CD4-positive, alpha-beta T cell treated with Interleukin-1 beta for 1 hour (primary cell): Measurements from ENCODE around the gene NEFH.
"Not testable (repeated sequence)": the region's sequence is repeated elsewhere in the genome, so short reads cannot be mapped to it uniquely, and the experiment has no call there.

Experiments used
- DNase-seq, 2 donors: peaks; one replicate each; pipeline ENCODE4 v3.0.0-alpha.2; 2020 to 2022

NEFH gene, protein sequence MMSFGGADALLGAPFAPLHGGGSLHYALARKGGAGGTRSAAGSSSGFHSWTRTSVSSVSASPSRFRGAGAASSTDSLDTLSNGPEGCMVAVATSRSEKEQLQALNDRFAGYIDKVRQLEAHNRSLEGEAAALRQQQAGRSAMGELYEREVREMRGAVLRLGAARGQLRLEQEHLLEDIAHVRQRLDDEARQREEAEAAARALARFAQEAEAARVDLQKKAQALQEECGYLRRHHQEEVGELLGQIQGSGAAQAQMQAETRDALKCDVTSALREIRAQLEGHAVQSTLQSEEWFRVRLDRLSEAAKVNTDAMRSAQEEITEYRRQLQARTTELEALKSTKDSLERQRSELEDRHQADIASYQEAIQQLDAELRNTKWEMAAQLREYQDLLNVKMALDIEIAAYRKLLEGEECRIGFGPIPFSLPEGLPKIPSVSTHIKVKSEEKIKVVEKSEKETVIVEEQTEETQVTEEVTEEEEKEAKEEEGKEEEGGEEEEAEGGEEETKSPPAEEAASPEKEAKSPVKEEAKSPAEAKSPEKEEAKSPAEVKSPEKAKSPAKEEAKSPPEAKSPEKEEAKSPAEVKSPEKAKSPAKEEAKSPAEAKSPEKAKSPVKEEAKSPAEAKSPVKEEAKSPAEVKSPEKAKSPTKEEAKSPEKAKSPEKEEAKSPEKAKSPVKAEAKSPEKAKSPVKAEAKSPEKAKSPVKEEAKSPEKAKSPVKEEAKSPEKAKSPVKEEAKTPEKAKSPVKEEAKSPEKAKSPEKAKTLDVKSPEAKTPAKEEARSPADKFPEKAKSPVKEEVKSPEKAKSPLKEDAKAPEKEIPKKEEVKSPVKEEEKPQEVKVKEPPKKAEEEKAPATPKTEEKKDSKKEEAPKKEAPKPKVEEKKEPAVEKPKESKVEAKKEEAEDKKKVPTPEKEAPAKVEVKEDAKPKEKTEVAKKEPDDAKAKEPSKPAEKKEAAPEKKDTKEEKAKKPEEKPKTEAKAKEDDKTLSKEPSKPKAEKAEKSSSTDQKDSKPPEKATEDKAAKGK

DNA sequence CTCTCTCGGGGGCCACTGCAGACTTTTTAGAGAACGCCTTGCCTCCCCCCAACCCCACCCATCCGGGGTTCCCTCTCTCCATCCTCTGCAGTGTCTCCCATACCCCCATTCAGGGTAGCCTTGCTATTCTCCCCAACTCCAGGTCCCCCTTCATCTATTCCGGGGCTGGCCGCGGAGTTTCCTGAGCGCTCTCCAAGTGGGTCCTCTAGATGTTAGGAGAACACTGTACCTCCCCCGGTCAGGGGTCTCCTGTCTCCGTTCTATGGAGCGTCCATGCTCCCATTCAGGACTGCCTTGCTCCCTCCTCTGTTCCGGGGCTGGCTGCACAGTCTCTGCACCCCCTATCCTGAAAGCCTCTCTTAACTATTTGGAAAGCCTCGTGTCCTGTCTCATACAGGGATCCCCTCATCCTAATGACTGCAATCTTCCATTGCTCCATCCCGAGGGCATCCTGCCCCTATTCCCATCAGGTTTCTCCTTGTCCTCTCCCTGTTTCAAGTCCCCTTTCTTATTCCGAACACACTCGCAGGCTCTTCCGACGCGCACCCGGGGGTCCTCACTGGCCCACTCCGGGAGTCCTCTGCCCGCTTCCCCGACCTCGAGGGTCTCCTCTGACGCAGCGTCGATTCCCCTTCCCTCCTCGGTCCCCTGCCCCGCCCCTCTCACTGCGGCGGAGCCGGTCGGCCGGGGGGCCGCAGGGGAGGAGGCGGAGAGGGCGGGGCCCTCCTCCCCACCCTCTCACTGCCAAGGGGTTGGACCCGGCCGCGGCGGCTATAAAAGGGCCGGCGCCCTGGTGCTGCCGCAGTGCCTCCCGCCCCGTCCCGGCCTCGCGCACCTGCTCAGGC, at the start of gene NEFH:
NEFH (plus strand) TSS at position 802 of the 845 bp plus-strand sequence. CDS start 45 bp downstream, outside the sequence.
- DNase-seq, result no peak

DNA sequence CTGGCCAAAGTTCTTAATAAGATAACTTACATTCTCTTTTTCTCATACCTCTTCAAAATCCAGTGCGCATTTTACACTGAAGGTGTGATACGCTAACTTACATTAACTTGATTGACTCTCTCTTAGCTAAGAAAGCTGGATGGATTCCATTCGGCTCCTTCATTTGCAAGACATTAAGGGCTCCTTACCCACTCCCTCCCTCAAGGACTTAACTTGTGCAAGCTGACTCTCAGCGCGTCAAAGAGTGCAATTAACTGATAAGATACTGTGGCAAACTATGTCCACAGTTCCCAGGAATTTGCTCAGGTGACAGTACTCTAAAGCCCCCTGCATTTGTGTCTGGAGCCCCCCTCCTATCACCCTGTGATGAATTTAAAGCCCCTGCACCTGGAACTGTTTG, 48.0 kb upstream of the NEFH start:
- no peak for DNase-seq

DNA sequence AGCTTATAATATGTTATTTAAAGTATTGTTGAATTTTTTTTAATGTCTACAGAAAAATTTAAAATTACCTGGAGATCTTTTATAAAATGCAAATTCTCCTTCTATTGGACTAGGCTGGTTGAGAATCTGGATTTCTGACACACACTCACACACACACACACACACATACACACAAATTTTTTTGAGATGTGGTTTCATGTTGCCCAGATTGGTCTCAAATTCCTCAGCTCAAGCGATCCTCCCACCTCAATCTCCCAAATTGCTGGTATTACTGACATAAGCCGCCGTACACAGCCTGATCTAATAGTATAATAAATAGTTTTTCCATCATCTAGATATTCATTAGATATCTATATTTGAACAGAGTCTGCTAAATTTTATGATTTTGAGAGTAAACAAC, 46.2 kb upstream of the NEFH start:
- DNase-seq, result no peak

DNA sequence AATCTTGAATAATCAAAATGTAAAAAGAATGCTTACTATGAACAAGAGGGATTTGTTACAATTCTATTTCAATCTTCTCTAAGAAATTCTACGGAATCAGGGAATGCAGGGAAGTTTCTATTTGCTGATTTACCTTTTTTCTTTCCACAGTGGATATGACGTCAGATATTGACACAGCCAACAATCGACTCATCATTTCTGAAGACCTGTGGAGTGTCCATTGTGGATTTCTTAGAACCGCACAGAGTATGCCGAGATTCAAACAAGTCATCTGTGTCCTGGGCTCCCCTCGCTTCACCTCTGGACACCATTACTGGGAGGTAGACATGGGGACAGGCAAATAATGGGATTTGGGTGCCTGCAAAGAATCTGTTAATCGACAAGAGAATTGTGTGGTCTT, 45.7 kb upstream of the NEFH start:
- DNase-seq, result no peak

DNA sequence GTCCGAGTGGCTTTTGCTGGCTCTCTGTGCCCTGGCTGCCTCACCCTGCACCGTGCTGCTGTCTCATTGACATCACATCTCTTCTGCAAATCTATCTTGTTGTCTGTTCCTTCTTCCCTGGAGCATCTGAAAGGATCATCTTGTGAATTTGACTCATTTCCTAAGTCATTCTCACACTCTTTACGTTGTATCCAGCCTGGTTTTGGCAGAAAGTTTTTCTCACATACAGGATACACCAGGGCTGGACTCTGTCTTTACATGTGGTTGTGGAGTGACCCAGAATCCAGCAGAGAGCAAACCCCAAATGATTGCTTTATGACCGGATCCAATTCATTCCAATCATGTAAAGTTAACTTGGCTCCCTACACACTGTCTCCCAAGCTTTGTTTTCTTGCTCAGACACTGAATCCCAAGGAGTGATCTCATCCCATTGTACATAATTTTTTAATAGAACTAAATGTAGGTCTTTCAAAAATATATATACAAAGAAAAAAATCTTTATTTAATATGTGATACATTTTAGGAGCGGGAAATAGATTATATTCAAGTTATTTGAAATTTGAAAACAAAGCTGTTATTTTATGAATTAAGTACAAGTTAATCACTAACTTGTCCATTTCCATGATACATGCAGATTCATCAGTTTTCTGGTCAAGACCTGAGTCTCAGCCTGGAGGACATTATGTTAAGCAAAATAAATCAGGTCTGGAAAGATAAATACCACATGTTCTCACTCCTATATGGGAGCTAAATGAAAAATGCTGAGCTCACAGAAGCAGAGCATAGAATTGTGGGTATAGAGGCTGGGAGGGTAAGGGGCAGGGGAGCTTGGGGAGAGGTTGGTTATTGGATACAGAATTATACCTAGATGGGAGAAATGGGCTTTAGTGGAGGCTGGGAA, 44.5 kb upstream of the NEFH start:
- no peak for DNase-seq

DNA sequence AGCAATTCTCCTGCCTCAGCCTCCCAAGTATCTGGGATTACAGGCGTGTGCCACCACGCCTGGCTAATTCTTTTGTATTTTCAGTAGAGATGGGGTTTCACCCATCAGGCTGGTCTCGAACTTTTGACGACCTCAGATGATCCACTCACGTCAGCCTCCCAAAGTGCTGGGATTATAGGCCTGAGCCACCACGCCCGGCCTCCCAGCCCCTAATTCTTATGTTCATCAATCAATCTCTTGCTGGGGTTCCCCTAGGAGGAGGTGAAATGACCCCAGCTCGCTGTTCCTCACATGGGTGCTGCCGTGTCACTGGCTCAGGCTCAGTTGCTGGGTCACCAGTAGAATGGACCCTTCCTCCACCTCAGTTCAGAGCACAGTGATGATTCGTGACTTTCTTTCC, 41.7 kb upstream of the NEFH start, which contains the start of gene RFPL1:
RFPL1 (plus strand) TSS at position 301 of the 400 bp plus-strand sequence.
- not testable (repeated sequence) for DNase-seq

DNA sequence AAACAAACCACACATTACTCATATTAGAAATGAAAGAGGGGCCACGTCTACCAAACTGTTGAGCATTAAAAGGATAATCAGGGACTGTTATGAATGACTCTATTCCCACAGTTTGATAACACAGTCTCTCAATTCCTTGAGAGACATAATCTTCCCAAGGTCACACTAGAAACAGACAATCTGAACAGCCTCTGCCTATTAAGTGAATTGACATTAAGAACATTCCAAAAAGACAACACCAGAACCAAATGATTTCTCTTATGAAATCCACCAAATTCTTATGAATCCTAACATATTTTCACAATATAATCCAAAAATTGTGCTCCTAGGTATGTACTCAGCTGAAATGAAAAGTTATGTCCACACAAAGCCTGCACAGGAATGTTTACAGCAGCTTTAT, 37.0 kb upstream of the NEFH start:
- DNase-seq, result no peak

DNA sequence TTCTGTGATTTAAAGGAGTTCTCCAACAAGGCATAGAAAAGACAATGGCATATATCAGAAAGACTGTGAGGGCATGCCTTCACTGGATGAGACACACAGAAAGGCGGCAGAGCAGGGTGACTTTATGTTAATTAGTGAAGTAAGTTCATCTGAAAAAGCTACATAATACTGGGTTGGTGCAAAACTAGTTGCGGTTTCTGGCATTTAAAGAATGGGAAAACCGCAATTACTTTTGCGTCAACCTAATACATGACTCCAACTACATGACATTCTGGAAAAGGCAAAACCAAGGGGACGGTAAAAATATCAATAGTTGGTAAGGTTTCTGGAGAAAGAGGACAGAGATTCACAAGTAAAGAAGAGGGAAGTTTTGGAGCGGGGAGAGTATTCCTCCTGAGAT, 36.6 kb upstream of the NEFH start:
- no peak for DNase-seq

DNA sequence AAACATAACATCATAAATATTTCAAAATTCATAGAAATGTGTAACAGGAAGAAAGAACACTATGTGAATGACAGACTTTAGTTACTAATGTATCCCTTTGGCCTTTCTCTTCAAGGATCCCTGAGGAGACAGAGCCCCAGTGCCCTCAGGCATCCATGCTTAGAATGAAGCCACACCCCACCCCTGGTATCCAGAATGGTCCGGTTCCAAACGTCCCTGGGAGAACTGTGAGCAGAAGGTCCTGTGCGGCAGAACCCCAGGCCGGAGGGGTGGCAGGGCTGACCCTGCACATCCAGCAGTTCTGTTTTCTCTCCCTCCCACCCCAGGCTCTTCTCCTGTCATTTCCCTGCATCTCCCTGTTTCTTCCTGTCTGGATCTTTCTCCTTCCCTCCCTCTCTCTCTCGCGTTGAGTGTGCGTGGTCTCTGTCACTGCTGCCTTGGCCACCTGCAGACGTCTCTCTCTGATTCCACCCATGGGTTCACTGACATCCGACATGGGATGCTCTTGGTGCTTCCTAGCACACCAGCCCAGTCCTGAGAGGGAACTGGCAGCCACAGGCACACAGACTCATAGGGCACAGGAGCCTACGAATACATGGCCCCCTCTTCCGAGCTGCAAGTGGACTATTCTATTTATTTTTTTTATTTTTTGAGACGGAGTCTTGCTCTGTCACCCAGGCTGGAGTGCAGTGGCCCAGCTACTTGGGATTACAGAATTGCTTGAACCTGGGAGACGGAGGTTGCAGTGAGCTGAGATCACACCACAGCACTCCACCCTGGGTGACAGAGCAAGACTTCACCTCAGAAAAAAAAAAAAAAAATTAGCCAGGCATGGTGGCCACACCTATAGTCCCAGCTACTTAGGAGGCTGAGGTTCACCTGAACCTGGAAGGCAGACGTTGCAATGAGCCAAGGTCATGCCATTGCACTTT, 35.9 kb upstream of the NEFH start:
- no peak for DNase-seq

DNA sequence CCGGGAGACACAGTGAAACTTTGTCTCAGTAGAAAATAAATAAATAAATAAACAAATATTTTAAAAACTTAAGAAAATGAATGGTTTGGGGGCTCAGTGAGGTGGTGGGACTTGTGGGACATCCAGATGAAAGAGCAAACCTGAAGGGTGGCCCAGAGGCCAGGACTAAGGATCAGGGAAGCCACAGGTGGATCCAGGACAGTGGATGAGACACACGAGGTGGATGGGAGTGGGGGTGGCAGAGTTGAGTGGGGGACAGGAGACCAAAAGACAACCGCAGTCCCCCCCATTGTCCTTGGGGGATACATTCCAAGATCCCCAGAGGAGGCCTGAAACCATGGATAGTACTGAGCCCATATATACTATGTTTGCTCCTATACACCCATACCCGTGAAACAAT, 34.5 kb upstream of the NEFH start:
- DNase-seq, result no peak

DNA sequence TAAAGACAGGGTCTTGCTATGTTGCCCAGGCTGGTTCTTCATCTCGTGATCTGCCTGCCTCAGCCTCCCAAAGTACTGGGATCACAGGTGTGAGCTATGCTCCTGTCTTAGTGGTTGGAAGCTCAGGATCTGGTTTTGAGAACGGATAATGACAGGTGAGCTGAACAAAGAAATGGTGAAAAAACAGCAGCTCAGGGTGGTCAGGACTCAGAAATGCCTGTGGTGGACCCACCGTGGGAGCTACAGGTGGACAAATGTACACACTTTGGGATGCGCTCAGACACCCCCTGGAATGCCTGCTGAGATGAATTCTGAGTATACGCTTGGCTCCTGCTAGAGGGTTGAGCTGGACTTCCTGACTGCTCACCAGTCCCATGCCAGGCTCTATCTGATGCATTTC, 32.1 kb upstream of the NEFH start:
- DNase-seq, result no peak

DNA sequence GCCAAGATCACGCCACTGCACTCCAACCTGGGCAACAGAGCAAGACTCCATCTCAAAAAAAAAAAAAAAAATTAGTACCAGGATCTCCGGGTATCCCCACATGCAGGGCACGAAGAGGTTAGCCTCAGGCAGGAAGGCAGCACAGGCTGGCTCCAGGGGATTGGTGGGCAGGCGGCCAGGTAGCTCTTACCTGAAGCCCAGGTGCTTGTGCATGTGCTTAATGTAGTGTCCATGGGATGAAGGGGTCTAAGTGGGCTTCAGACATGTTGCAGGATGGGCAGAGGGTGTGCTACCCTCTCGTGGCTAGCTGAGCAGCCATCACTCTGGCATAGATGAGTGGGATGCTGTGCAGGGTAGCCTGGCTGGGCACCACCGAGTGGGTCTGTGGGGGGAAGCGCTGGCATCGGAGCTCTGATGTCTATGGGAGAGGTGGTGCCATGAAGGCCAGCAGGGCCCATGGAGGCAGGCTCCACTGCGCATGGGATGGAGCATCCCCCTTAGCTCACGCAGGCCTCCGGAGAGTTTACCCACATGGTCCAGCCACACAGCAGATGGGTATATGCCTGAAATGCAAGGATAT, 30.6 kb upstream of the NEFH start:
- no peak for DNase-seq

DNA sequence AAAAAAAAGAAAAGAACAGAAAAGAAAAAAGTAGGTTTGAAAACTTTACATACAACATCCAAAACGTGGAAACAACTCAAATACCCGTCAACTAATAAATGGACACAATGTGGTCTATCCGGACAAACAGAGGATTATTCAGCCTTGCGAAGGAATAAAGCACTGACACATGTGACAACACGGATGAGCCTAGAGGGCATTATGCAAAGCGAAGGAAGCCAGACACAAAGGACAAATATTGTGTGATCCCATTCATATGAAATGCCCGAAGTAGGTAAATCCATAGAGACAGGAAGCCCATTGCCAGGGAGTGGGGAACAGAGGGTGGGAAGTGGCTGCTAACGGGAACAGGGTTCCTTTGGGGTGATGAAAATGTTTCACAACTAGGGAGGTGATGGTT, 29.8 kb upstream of the NEFH start:
- no peak for DNase-seq

DNA sequence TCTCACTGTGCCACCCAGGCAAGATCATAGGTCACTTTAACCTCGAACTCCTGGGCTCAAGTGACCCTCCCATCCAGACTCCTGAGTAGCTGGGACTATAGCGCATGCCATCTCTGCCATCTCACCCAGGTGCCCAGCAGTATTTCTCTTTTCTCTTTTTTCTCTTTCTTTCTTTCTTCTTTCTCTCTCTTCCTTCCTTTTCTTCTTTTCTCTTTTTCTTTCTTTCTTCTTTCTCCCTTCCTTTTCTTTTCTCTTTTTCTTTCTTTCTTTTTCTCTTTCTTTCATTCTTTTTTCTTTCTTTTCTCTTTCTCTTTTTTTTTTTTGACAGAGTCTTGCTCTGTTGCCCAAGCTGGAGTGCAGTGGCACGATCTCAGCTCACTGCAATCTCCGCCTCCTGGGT, 28.2 kb upstream of the NEFH start:
- no peak for DNase-seq

DNA sequence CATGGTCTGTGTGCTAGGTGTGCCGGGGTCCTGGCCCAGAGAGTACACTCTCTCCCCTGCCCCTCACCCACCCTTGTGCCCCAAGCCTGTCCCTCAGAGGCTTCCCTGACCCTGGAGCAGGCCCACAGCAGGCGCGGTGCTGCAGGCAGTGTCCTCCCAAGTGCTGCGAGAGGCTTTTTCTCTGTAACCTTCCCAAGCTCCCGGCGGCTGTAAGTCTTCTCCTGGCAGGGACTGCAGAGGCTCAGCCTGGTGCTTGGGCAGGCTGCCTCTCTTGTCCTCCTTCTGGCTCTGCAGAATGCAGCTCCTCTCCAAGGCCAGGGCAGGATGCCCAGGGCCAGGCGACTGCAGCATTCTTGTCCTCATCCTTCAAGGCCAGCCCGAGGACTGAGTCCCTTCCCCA, 25.7 kb upstream of the NEFH start:
- no peak for DNase-seq

DNA sequence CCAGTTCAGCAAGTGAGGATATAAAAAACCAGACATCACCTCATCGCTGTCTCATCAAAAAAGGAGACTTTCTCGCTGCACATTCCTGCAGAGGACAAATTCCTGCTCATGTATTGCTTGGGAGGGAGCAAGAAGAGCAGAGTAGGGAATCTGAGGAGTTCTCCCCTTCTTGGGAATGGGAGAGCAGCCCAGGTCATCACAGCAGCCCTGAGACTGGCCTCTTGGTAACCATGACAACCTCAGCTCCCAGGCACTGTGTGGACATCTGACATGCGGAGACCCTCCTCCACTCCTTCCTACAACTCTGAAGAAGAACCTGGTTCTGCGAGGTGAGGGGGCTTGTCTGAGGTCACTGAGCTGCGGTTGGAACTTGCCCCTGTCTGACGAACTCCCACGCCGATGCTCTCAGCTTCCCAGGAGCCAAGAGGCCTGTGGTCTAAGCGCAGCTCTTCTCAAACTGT, 23.8 kb upstream of the NEFH start:
- DNase-seq, result no peak

DNA sequence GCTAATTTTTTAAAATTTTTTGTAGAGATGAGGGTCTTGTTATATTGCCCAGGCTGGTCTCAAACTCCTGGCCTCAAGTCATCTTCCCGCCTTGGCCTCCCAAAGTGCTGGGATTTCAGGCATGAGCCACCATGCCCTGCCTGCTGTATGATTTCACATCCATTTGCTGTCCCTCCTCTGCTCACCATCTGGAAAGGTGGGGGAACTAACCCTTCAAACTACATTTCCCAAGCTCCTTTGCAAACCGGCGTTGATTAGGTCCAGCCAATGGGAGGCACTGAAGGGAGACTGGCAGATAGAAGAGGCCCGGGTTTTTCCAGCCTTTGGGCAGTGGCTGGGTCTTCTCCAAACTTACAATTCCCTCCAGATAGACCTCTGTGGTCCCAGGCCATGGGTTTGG, 22.3 kb upstream of the NEFH start:
- DNase-seq, result peak in 1 of 2 donors; percentile 22

DNA sequence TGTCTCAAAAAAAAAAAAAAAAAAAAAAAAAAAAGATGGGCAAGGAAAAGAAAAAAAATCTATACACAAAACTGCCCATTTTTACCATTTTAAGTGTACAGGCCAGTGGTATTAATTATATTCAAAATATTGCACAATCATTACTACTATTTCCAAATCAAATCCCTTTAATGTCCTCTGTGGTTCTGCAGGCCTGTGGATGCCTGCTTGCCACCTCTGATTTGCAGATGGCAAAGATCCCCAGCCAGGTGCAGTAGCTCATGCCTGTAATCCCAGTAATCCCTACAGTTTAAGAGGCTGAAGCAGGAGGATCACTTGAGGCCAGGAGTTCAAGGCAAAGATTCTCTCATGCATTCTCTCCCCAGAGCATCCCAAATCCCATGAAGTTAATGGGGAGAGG, 21.5 kb upstream of the NEFH start:
- no peak for DNase-seq

DNA sequence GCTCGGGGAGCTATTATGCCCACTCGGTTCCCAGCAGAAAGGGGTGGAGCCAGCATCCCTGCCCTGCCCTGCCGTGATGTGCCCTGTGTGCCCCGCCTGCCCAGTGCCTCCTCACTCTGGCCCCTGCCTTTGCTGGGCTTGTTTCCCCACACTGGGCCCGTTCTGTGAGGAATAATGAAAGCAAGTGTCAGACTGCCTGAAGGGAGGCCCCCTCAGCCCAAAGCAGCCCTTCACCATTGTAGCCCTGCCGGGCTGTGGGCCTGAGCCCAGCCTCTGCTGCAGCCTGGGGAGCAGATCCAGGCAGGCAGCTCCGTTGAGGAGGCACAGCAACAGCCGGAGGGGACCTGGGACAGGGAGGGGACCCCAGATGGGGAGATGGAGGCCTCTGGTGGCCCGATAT, 20.2 kb upstream of the NEFH start:
- DNase-seq, result no peak

DNA sequence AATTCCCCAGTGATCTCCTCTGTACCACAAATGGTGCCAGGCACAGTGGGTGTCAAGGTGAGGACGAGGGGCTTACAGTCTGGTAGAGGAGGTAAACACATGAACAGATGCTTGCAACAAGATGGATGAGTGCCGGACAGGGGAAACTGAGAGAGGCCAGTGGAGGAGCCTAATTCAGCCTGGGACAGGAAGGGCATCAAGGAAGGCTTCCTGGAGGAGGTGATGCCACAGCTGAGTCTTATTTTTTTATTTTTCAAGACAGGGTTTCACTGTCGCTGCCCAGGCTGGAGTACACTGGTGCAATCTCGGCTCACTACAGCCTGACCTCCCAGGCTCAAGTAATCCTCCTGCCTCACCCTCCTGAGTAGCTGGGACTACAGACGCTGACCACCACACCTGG, 18.8 kb upstream of the NEFH start:
- no peak for DNase-seq
